ENCODE measurements around the gene EXPH5. TPM values are rescaled to one million over a fixed set of nuclear protein-coding genes. Genes with fewer than 3 reads are reported as not detected.

Gene EXPH5
- total RNA-seq, 1 experiment from 2014 or later = 18.3 TPM

GRCh38 chr11:108495326-108495725 lies 98.2 kb downstream of the EXPH5 start:
- no peak for TF ChIP-seq ZNF274 (IDR thresholded peaks at IDR 0.05; ENCODE audit: low read depth, low read length)
- TF ChIP-seq JUND (IDR thresholded peaks at IDR 0.05) = no peak
- no peak for TF ChIP-seq CTCF (IDR thresholded peaks at IDR 0.05 in 2 of 3, conservative IDR thresholded peaks at IDR 0.05 in 1 of 3; ENCODE audit: borderline replicate concordance in 1 of 3, insufficient read depth in 1 of 3, low read depth in 2 of 3, low read length in 2 of 3)
- no peak for TF ChIP-seq YY1 (IDR thresholded peaks at IDR 0.05; ENCODE audit: extremely low read depth, insufficient replicate concordance, low read depth, low read length)
- no peak for TF ChIP-seq SP1 (IDR thresholded peaks at IDR 0.05; ENCODE audit: low read depth)
- TF ChIP-seq POLR2A (IDR thresholded peaks at IDR 0.05; ENCODE audit: borderline replicate concordance, extremely low read depth, insufficient read depth, insufficient read length) = no peak
- no peak for TF ChIP-seq REST (IDR thresholded peaks at IDR 0.05; ENCODE audit: low read depth)
- TF ChIP-seq SIN3A (IDR thresholded peaks at IDR 0.05; ENCODE audit: low read depth) = no peak
- TF ChIP-seq ELF1 (IDR thresholded peaks at IDR 0.05; ENCODE audit: borderline replicate concordance, low read depth) = no peak
- TF ChIP-seq POLR2AphosphoS5 (IDR thresholded peaks at IDR 0.05; ENCODE audit: low read depth, low read length) = no peak
- H3K4me2 ChIP-seq (ENCODE audit: low read length) = no peak overlapping the region
- ChIA-PET RAD21 (ENCODE audit: low non-redundant PET in 1 of 2, low total read pairs in 2 of 2, uncharacterized antibody in 2 of 2, unreplicated experiment in 2 of 2) (no interaction called here), CTCF (no interaction called here), POLR2A (no interaction called here)
- H2AFZ ChIP-seq (ENCODE audit: low read depth, low read length, poor library complexity, severe bottlenecking) = no peak overlapping the region
- H3K9me3 ChIP-seq (ENCODE audit: control insufficient read depth in 1 of 2, insufficient read depth in 1 of 2, low read depth in 1 of 2, low read length in 2 of 2) = no peaks in the 10 kb centered on the region
- BruUV-seq (replicated peaks) = no TSS peak
- no peak overlapping the region for H3K9ac ChIP-seq (ENCODE audit: low read length)
- no peak overlapping the region for H3K4me3 ChIP-seq (replicated peaks in 1 of 2; ENCODE audit: low read depth in 1 of 2, low read length in 2 of 2)
- no peaks in the 10 kb centered on the region for H3K9me2 ChIP-seq (ENCODE audit: insufficient read depth)
- intact Hi-C loops (cut with micrococcal nuclease) = no loop called here
- H3K4me1 ChIP-seq (ENCODE audit: control insufficient read depth in 1 of 2, insufficient read depth in 2 of 2, low read length in 2 of 2) = peaks cover 12 to 32% of the 10 kb centered on the region in 2 experiments; a peak in 3 of 4 replicates
- no peaks in the 10 kb centered on the region for H3K79me2 ChIP-seq (ENCODE audit: insufficient read depth, low read length)
- no peak for DNase-seq (ENCODE audit: low read depth, low spot score)
- no peaks in the 10 kb centered on the region for H4K20me1 ChIP-seq (ENCODE audit: insufficient read depth)
- no peak for ATAC-seq
- no peaks in the 10 kb centered on the region for H3K36me3 ChIP-seq (ENCODE audit: control insufficient read depth in 1 of 2, insufficient read depth in 2 of 2, low read length in 2 of 2)
- H3K27ac ChIP-seq (ENCODE audit: low read depth, low read length) = no peak overlapping the region
- no peaks in the 10 kb centered on the region for H3K27me3 ChIP-seq (ENCODE audit: insufficient read depth, low read length)

All from HCT116 (cell line).